Brain pericyte (primary cell): ENCODE data around the gene HOXD8.

Source experiments
- DNase-seq: peaks from one replicate; pipeline ENCODE4 v3.0.0-alpha.2; 2012; ENCODE audit warnings: low read depth, low spot score

The HOXD8 gene

GRCh38 chr2:176128982-176129796 lies at the start of gene HOXD8:
Gene HOXD8, plus strand, starts transcription at chr2:176129705. Its CDS starts 662 bp downstream, at chr2:176130367.
- DNase-seq, result no peak

DNA sequence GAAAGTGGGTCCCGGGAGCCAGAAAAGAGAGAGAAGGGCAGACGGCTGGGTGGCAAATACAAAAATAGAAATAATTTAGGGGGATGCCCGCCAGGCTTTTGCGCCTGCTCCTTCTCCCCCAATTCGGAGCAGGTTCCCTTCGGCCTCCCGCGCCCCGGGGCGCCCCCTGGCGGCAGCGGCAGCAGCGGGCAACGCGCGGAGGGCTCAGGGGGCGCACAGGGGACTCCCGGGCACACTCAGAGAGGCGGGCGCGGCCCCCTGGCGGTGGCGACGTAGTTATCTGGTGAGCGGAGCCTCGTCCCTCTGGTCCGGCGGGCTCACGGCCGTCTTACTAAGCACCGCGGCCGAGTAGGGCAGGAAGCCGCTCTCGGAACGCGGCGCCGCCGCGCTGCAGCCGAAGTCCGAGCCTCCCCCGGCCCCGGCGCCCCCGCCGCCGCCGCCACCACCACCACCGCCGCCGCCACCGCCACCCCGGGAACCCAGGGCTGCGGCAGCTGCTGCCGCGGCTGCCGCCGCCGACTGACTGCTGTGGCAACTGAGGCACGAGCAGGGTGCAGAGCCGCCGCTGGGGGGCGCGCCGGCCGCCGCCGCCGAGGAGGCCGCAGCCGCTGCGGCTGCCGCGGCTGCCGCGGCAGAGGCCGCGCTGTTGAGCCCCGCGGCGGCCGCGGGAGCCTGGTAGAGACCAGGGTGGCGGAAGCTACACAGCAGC lies 49.5 kb upstream of the HOXD8 start:
- DNase-seq, result no peak

GRCh38 chr2:176080540-176081375 lies 48.7 kb upstream of the HOXD8 start:
- DNase-seq, result no peak

GRCh38 chr2:176081376-176081836 lies 48.1 kb upstream of the HOXD8 start:
- no peak for DNase-seq

- no peak for DNase-seq
Observed at GRCh38 chr2:176081837-176082524, 47.5 kb upstream of the HOXD8 start.

GRCh38 chr2:176082525-176082823 lies 47.0 kb upstream of the HOXD8 start:
- DNase-seq, result no peak

GRCh38 chr2:176082824-176083751 lies 46.4 kb upstream of the HOXD8 start:
- no peak for DNase-seq

DNA sequence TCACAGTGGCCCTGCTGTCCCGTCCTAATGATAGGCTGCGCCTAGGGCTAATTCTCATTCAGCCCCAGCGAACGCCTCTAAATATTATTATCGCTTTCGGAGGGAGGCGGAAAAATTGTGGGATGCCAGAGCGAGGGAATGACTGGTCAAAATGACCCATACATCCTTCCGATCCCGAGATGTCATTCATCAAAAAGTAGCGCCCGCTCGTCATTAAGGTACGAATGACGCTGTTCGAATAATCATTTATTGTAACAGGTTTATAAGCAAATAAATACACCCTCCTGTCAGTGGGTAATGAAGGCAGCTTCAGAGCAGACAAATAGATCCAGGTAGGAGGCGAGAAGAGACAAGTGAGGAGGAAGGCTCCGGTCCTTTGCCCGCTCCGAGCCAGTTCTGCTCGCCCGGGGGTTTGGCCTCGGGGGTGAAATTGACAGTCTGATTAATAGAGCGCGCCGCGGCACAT lies 45.7 kb upstream of the HOXD8 start, which contains the start of gene EVX2:
EVX2 (minus strand) TSS at position 167 of the 466 bp plus-strand sequence. CDS start 186 bp downstream, outside the sequence.
- no peak for DNase-seq

DNA sequence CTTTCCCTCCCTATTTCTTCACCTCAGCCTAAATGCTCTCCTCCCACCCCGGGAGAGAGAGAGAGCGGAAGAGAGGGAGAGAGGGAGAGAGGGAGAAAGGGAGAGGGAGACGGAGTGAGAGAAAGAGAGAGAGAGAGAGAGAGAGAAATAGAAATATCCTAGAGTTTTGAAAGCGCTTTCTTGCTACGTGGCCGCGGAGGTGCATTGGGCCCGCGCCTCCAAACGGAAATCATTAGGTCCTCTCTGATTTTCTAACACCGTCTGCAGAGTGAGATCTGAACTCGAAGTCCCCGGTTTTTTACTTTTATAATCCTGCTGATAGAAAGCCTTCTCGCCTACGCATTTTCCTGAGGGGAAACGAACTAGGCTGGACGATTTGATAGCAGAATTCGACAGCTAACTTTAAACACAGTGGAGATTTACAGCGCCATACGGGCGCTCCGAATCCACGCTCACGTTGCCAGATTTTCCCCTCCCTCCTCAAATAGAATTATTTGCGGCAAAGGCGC lies 44.8 kb upstream of the HOXD8 start:
- no peak for DNase-seq

- no peak for DNase-seq
Observed at GRCh38 chr2:176085120-176085788, 44.3 kb upstream of the HOXD8 start.

- no peak for DNase-seq
Observed at GRCh38 chr2:176085861-176086771, 43.4 kb upstream of the HOXD8 start.

- DNase-seq, result no peak
Observed at GRCh38 chr2:176087330-176088047, 42.0 kb upstream of the HOXD8 start.

GRCh38 chr2:176088048-176088936 lies 41.2 kb upstream of the HOXD8 start:
- DNase-seq, result no peak

DNA sequence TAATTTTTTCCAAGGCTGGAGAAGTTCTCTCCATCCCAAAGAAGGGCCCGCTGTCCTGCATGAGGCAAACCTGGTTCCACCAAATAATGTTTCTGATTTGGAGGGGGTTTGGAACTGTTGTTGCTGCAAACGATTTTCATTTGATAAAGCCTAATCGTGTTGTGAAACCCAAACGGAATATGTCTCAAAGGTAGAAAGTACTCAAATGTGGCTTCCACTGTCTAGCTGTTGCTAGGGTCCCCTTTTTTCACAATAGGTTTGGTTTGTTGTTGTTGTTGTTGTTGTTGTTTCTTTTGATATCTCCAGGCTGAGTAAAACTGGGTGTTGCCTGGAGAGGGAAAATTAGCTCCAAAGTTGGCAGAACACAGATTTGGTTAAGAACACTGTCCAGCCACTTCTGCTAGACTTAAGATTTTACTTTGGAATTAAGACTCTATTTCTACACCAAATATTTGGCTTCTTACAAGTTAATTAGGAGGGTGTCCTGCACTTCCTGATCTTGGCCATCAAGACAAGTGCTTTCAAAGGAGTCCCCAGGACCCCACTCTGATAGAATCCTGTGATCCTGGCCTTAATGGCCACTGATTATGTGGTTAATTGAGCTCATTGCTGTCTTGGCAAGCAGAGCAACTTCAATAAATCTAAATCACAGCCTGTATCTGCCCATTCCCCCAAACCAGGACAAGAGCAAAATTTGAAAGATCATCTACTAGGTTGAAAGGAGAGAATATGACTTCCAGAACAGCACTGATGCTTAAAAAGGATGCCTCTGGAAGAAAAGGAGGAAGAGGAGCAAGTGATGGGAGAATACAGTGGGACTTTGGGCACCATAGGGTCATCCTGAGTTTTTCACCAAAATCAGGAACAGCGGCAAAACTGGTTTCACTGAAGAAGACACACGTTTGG lies 40.3 kb upstream of the HOXD8 start:
- no peak for DNase-seq

- no peak for DNase-seq
Observed at GRCh38 chr2:176089843-176090395, 39.6 kb upstream of the HOXD8 start.
